ENCODE results near the gene NME7. TPM values are rescaled to one million over a fixed set of nuclear protein-coding genes. Genes with fewer than 3 reads are reported as not detected.

The NME7 gene
- total RNA-seq, 1 experiment from 2014 or later, result 13.8 TPM

DNA sequence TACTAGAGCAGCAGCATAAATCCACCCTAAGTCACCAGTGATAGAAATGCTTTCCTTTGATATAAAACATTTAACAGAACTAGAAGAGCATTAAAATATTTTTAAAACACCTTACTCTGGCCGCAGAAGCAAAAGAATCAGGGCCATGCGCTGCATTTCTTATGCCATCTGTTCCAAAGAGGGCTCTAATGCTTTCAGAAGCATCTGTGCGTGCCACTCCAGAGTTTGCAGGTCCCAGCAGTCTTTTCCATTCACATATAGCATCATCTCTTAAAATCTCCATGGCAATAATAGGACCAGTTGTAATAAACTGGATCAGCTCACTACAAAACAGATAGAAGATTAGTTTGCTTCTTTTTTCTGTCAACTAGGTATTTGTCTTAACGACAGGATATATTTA is 69.2 kb downstream of the NME7 start:
- Mint-ChIP-seq H3K27me3 (ENCODE audit: low read depth) (no peaks in the 10 kb centered on the region; the same call in 1 of the 2 replicates), H3K4me1 (peaks cover 18% of the 10 kb centered on the region), H3K9me3 (no peaks in the 10 kb centered on the region), H3K27ac (no peak overlapping the region), H3K4me3 (no peak overlapping the region), H3K36me3 (no peaks in the 10 kb centered on the region; the same call in 1 of the 2 replicates)
- ChIA-PET CTCF (no interaction called here), POLR2A (no interaction called here)
- DNase-seq (ENCODE audit: low spot score) (no peak), ATAC-seq (no peak)
- TF ChIP-seq, protein P1, sequence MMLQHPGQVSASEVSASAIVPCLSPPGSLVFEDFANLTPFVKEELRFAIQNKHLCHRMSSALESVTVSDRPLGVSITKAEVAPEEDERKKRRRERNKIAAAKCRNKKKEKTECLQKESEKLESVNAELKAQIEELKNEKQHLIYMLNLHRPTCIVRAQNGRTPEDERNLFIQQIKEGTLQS (CRISPR knock-in tag; conservative IDR thresholded peaks at IDR 0.05), result no peak
- TF ChIP-seq FOXK1 (CRISPR knock-in tag; IDR thresholded peaks at IDR 0.05), result no peak
- no peak for TF ChIP-seq JAZF1 (CRISPR knock-in tag; IDR thresholded peaks at IDR 0.05)
- TF ChIP-seq, protein P2, sequence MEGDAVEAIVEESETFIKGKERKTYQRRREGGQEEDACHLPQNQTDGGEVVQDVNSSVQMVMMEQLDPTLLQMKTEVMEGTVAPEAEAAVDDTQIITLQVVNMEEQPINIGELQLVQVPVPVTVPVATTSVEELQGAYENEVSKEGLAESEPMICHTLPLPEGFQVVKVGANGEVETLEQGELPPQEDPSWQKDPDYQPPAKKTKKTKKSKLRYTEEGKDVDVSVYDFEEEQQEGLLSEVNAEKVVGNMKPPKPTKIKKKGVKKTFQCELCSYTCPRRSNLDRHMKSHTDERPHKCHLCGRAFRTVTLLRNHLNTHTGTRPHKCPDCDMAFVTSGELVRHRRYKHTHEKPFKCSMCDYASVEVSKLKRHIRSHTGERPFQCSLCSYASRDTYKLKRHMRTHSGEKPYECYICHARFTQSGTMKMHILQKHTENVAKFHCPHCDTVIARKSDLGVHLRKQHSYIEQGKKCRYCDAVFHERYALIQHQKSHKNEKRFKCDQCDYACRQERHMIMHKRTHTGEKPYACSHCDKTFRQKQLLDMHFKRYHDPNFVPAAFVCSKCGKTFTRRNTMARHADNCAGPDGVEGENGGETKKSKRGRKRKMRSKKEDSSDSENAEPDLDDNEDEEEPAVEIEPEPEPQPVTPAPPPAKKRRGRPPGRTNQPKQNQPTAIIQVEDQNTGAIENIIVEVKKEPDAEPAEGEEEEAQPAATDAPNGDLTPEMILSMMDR (IDR thresholded peaks at IDR 0.05), result no peak
- TF ChIP-seq ZNF396 (CRISPR knock-in tag; IDR thresholded peaks at IDR 0.05; ENCODE audit: borderline replicate concordance), result no peak
- TF ChIP-seq RELA (CRISPR knock-in tag; IDR thresholded peaks at IDR 0.05; ENCODE audit: borderline replicate concordance), result no peak
- TF ChIP-seq FOXP1 (CRISPR knock-in tag; IDR thresholded peaks at IDR 0.05; ENCODE audit: borderline replicate concordance), result no peak
- TF ChIP-seq CREM (CRISPR knock-in tag; IDR thresholded peaks at IDR 0.05), result no peak
- TF ChIP-seq TEAD4 (CRISPR knock-in tag; IDR thresholded peaks at IDR 0.05), result no peak

DNA sequence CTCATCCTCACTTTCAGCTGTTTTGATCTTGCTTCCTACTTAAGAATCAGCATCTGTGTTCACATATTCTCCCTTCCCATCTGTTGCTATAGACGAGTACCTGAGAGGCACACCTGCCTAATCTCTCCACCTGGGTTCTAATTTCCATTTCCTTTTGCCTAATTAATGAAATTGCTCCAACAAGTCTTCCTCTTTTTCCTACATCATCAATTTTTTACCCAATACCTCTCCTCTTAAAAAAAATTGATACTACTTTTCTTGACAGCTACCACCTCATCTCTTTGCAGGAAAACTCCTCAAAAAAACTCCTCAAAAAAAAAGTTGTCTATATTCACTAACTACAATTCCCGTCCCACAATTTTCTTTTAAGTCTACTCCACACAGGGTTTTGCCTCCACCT is 71.8 kb downstream of the NME7 start:
- ChIA-PET POLR2A (no interaction called here), CTCF (no interaction called here)
- H3K4me3 Mint-ChIP-seq, result no peak overlapping the region
- peaks cover 18% of the 10 kb centered on the region for H3K4me1 Mint-ChIP-seq
- DNase-seq (ENCODE audit: low spot score), result no peak
- no peaks in the 10 kb centered on the region; the same call in 1 of the 2 replicates for H3K27me3 Mint-ChIP-seq (ENCODE audit: low read depth)
- no peak for TF ChIP-seq NR3C1 (CRISPR knock-in tag; conservative IDR thresholded peaks at IDR 0.05; ENCODE audit: low read depth)
- TF ChIP-seq, protein P3, sequence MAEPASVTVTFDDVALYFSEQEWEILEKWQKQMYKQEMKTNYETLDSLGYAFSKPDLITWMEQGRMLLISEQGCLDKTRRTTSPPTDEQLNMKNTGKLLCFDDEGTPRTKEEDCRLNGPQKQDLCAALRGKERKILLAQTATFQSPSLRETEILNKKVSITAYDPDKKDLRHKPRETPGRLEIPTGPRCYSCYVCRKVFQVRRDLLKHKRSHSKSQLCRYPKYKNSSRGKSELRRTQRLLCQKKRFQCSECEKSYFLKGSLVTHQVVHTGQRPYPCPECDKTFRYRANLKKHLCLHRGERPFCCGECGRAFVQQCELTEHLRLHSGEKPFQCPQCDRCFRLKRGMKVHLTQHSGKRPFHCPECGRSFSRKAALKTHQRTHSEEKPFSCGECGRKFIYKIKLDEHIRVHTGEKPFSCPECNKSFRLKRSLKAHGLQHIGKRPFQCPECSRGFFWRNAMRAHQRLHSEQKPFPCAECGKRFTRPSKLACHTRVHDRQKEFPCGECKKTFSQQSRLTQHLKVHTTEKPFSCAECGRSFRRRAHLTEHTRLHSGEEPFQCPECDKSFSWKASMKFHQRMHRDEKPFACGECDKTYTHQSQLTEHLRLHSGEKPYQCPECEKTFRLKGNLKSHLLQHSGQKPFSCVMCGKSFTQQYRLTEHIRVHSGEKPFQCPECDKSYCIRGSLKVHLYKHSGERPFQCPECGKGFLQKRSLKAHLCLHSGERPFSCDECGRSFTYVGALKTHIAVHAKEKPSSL (CRISPR knock-in tag; conservative IDR thresholded peaks at IDR 0.05), result no peak
- no peak for TF ChIP-seq ZBTB21 (CRISPR knock-in tag; IDR thresholded peaks at IDR 0.05; ENCODE audit: borderline replicate concordance)
- TF ChIP-seq, protein P4, sequence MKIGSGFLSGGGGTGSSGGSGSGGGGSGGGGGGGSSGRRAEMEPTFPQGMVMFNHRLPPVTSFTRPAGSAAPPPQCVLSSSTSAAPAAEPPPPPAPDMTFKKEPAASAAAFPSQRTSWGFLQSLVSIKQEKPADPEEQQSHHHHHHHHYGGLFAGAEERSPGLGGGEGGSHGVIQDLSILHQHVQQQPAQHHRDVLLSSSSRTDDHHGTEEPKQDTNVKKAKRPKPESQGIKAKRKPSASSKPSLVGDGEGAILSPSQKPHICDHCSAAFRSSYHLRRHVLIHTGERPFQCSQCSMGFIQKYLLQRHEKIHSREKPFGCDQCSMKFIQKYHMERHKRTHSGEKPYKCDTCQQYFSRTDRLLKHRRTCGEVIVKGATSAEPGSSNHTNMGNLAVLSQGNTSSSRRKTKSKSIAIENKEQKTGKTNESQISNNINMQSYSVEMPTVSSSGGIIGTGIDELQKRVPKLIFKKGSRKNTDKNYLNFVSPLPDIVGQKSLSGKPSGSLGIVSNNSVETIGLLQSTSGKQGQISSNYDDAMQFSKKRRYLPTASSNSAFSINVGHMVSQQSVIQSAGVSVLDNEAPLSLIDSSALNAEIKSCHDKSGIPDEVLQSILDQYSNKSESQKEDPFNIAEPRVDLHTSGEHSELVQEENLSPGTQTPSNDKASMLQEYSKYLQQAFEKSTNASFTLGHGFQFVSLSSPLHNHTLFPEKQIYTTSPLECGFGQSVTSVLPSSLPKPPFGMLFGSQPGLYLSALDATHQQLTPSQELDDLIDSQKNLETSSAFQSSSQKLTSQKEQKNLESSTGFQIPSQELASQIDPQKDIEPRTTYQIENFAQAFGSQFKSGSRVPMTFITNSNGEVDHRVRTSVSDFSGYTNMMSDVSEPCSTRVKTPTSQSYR (CRISPR knock-in tag; IDR thresholded peaks at IDR 0.05), result no peak
- TF ChIP-seq ZNF423 (CRISPR knock-in tag; IDR thresholded peaks at IDR 0.05), result no peak
- TF ChIP-seq, protein P5, sequence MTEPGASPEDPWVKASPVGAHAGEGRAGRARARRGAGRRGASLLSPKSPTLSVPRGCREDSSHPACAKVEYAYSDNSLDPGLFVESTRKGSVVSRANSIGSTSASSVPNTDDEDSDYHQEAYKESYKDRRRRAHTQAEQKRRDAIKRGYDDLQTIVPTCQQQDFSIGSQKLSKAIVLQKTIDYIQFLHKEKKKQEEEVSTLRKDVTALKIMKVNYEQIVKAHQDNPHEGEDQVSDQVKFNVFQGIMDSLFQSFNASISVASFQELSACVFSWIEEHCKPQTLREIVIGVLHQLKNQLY (CRISPR knock-in tag; IDR thresholded peaks at IDR 0.05), result no peak
- TF ChIP-seq, protein P6, sequence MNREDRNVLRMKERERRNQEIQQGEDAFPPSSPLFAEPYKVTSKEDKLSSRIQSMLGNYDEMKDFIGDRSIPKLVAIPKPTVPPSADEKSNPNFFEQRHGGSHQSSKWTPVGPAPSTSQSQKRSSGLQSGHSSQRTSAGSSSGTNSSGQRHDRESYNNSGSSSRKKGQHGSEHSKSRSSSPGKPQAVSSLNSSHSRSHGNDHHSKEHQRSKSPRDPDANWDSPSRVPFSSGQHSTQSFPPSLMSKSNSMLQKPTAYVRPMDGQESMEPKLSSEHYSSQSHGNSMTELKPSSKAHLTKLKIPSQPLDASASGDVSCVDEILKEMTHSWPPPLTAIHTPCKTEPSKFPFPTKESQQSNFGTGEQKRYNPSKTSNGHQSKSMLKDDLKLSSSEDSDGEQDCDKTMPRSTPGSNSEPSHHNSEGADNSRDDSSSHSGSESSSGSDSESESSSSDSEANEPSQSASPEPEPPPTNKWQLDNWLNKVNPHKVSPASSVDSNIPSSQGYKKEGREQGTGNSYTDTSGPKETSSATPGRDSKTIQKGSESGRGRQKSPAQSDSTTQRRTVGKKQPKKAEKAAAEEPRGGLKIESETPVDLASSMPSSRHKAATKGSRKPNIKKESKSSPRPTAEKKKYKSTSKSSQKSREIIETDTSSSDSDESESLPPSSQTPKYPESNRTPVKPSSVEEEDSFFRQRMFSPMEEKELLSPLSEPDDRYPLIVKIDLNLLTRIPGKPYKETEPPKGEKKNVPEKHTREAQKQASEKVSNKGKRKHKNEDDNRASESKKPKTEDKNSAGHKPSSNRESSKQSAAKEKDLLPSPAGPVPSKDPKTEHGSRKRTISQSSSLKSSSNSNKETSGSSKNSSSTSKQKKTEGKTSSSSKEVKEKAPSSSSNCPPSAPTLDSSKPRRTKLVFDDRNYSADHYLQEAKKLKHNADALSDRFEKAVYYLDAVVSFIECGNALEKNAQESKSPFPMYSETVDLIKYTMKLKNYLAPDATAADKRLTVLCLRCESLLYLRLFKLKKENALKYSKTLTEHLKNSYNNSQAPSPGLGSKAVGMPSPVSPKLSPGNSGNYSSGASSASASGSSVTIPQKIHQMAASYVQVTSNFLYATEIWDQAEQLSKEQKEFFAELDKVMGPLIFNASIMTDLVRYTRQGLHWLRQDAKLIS (CRISPR knock-in tag; IDR thresholded peaks at IDR 0.05; ENCODE audit: borderline replicate concordance), result no peak
- no peak for TF ChIP-seq ATF1 (CRISPR knock-in tag; IDR thresholded peaks at IDR 0.05)
- TF ChIP-seq, protein P7, sequence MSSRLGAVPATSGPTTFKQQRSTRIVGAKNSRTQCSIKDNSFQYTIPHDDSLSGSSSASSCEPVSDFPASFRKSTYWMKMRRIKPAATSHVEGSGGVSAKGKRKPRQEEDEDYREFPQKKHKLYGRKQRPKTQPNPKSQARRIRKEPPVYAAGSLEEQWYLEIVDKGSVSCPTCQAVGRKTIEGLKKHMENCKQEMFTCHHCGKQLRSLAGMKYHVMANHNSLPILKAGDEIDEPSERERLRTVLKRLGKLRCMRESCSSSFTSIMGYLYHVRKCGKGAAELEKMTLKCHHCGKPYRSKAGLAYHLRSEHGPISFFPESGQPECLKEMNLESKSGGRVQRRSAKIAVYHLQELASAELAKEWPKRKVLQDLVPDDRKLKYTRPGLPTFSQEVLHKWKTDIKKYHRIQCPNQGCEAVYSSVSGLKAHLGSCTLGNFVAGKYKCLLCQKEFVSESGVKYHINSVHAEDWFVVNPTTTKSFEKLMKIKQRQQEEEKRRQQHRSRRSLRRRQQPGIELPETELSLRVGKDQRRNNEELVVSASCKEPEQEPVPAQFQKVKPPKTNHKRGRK (CRISPR knock-in tag; IDR thresholded peaks at IDR 0.05; ENCODE audit: borderline replicate concordance), result no peak
- no peaks in the 10 kb centered on the region; the same call in 1 of the 2 replicates for H3K36me3 Mint-ChIP-seq
- H3K9me3 Mint-ChIP-seq, result no peaks in the 10 kb centered on the region
- ATAC-seq, result no peak
- H3K27ac Mint-ChIP-seq, result no peak overlapping the region

All from WTC11 (cell line).